Neuron (in vitro differentiated cells): ENCODE results near the gene ZNF367.

Experiments used
- H2AFZ ChIP-seq: one replicate; pipeline ENCODE4 v1.6.1; 2013; ENCODE audit warnings: low read depth, mild to moderate bottlenecking, inconsistent platforms, low read length, moderate library complexity
- H3K27me3 ChIP-seq: one replicate; pipeline ENCODE4 v1.6.1; 2013; ENCODE audit warnings: low read length; ENCODE audit not compliant: insufficient read depth
- H3K36me3 ChIP-seq: one replicate; pipeline ENCODE4 v1.6.1; 2013; ENCODE audit warnings: low read length; ENCODE audit not compliant: insufficient read depth
- H3K4me1 ChIP-seq: one replicate; pipeline ENCODE4 v1.6.1; 2013; ENCODE audit warnings: low read length; ENCODE audit not compliant: insufficient read depth
- H3K4me3 ChIP-seq: 2 replicates; pipeline ENCODE4 v1.5.1; 2013; ENCODE audit warnings: mild to moderate bottlenecking, low read length, moderate library complexity
- H3K9me3 ChIP-seq: one replicate; pipeline ENCODE4 v1.6.1; 2013; ENCODE audit warnings: low read length

Gene ZNF367

GRCh38 chr9:96449845-96450612 is 31.9 kb upstream of the ZNF367 start, which contains the start of gene HABP4:
HABP4 (plus strand) TSS chr9:96450169; CDS start chr9:96450280, 111 bp downstream.
- H3K9me3 ChIP-seq, result no peaks in the 10 kb centered on the region
- H3K36me3 ChIP-seq, result peaks cover 2% of the 10 kb centered on the region
- H3K4me1 ChIP-seq, result peaks cover 20% of the 10 kb centered on the region
- no peaks in the 10 kb centered on the region for H3K27me3 ChIP-seq
- H2AFZ ChIP-seq, result peak within 1 kb of the TSS; percentile 62
- H3K4me3 ChIP-seq, result peak within 1 kb of the TSS; percentile 58

- H3K4me3 ChIP-seq, result peak overlapping the region; percentile 58
- H2AFZ ChIP-seq, result peak overlapping the region; percentile 22
- no peaks in the 10 kb centered on the region for H3K9me3 ChIP-seq
- peaks cover 20% of the 10 kb centered on the region for H3K4me1 ChIP-seq
- peaks cover under 1% of the 10 kb centered on the region for H3K36me3 ChIP-seq
- no peaks in the 10 kb centered on the region for H3K27me3 ChIP-seq
Measured at GRCh38 chr9:96449523-96449844, 31.3 kb upstream of the ZNF367 start.

- no peaks in the 10 kb centered on the region for H3K27me3 ChIP-seq
- peak overlapping the region; percentile 58 for H3K4me3 ChIP-seq
- peaks cover 18% of the 10 kb centered on the region for H3K4me1 ChIP-seq
- no peaks in the 10 kb centered on the region for H3K9me3 ChIP-seq
- peak overlapping the region; percentile 22 for H2AFZ ChIP-seq
- H3K36me3 ChIP-seq, result no peaks in the 10 kb centered on the region
Measured at GRCh38 chr9:96448546-96449170, 30.5 kb upstream of the ZNF367 start.

- no peaks in the 10 kb centered on the region for H3K36me3 ChIP-seq
- H3K27me3 ChIP-seq, result no peaks in the 10 kb centered on the region
- no peak overlapping the region for H2AFZ ChIP-seq
- H3K4me3 ChIP-seq, result no peak overlapping the region
- H3K4me1 ChIP-seq, result peaks cover 16% of the 10 kb centered on the region
- no peaks in the 10 kb centered on the region for H3K9me3 ChIP-seq
Measured at GRCh38 chr9:96447406-96447805, 29.2 kb upstream of the ZNF367 start.

GRCh38 chr9:96442491-96442890 is 24.3 kb upstream of the ZNF367 start:
- Histone ChIP-seq H3K4me3 (no peak overlapping the region), H3K9me3 (no peaks in the 10 kb centered on the region), H3K4me1 (no peaks in the 10 kb centered on the region), H3K27me3 (no peaks in the 10 kb centered on the region), H2AFZ (no peak overlapping the region), H3K36me3 (no peaks in the 10 kb centered on the region)

GRCh38 chr9:96441798-96442445 is 23.8 kb upstream of the ZNF367 start:
- Histone ChIP-seq H3K36me3 (no peaks in the 10 kb centered on the region), H3K4me1 (no peaks in the 10 kb centered on the region), H3K27me3 (no peaks in the 10 kb centered on the region), H2AFZ (no peak overlapping the region), H3K9me3 (no peaks in the 10 kb centered on the region), H3K4me3 (no peak overlapping the region)

- H3K4me3 ChIP-seq, result no peak overlapping the region
- no peak overlapping the region for H2AFZ ChIP-seq
- H3K9me3 ChIP-seq, result no peaks in the 10 kb centered on the region
- H3K36me3 ChIP-seq, result no peaks in the 10 kb centered on the region
- H3K4me1 ChIP-seq, result no peaks in the 10 kb centered on the region
- no peaks in the 10 kb centered on the region for H3K27me3 ChIP-seq
Measured at GRCh38 chr9:96440671-96441199, 22.6 kb upstream of the ZNF367 start.

- Histone ChIP-seq H3K36me3 (no peaks in the 10 kb centered on the region), H3K27me3 (no peaks in the 10 kb centered on the region), H3K9me3 (no peaks in the 10 kb centered on the region), H3K4me3 (no peak overlapping the region), H3K4me1 (no peaks in the 10 kb centered on the region), H2AFZ (no peak overlapping the region)
Measured at GRCh38 chr9:96437454-96437853, 19.3 kb upstream of the ZNF367 start.

GRCh38 chr9:96436456-96437126 is 18.4 kb upstream of the ZNF367 start:
- Histone ChIP-seq H3K36me3 (no peaks in the 10 kb centered on the region), H3K4me1 (no peaks in the 10 kb centered on the region), H3K27me3 (no peaks in the 10 kb centered on the region), H3K4me3 (no peak overlapping the region), H2AFZ (no peak overlapping the region), H3K9me3 (no peaks in the 10 kb centered on the region)

GRCh38 chr9:96436063-96436455 is 17.9 kb upstream of the ZNF367 start:
- no peak overlapping the region for H3K4me3 ChIP-seq
- no peak overlapping the region for H2AFZ ChIP-seq
- no peaks in the 10 kb centered on the region for H3K36me3 ChIP-seq
- H3K27me3 ChIP-seq, result no peaks in the 10 kb centered on the region
- H3K9me3 ChIP-seq, result no peaks in the 10 kb centered on the region
- H3K4me1 ChIP-seq, result no peaks in the 10 kb centered on the region

GRCh38 chr9:96435345-96435744 is 17.2 kb upstream of the ZNF367 start:
- H3K4me1 ChIP-seq, result no peaks in the 10 kb centered on the region
- no peaks in the 10 kb centered on the region for H3K27me3 ChIP-seq
- no peak overlapping the region for H3K4me3 ChIP-seq
- no peak overlapping the region for H2AFZ ChIP-seq
- no peaks in the 10 kb centered on the region for H3K36me3 ChIP-seq
- H3K9me3 ChIP-seq, result no peaks in the 10 kb centered on the region

- Histone ChIP-seq H3K9me3 (no peaks in the 10 kb centered on the region), H3K27me3 (no peaks in the 10 kb centered on the region), H3K4me1 (peaks cover 4% of the 10 kb centered on the region), H2AFZ (no peak overlapping the region), H3K4me3 (no peak overlapping the region), H3K36me3 (no peaks in the 10 kb centered on the region)
Measured at GRCh38 chr9:96430377-96430776, 12.2 kb upstream of the ZNF367 start.

- Histone ChIP-seq H3K4me1 (peaks cover 4% of the 10 kb centered on the region), H3K4me3 (no peak overlapping the region), H2AFZ (no peak overlapping the region), H3K36me3 (no peaks in the 10 kb centered on the region), H3K27me3 (no peaks in the 10 kb centered on the region), H3K9me3 (no peaks in the 10 kb centered on the region)
Measured at GRCh38 chr9:96429732-96430131, 11.6 kb upstream of the ZNF367 start.
